Measurements from ENCODE around the gene COG2.
"Not testable (repeated sequence)": the region's sequence is repeated elsewhere in the genome, so short reads cannot be mapped to it uniquely, and the experiment has no call there.

COG2 gene

GRCh38 chr1:230715510-230715909 lies 73.2 kb downstream of the COG2 start:
- no peak for DNase-seq (ENCODE audit: low read depth)

GRCh38 chr1:230716453-230716852 lies 74.2 kb downstream of the COG2 start:
- not testable (repeated sequence) for DNase-seq (ENCODE audit: low read depth)

DNA sequence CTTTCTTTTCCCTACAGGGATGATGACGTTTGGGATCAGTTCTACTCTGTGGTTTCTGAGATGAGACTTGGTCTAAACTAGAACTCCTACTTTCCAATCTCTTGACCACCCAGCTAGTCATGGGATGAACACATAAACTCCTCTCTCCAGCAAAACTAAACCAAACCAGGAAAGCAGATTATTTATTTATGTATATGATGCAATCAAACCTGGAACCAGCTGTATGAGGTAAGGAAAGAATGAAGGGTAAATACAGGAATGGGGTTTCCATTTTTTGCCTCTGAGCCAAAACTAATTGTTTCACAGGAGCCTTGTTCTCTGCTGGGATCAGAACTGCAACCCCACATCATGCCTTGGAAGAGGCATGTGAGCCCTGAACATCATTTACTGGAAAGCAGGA lies 75.0 kb downstream of the COG2 start:
- no peak for DNase-seq (ENCODE audit: low read depth)

DNA sequence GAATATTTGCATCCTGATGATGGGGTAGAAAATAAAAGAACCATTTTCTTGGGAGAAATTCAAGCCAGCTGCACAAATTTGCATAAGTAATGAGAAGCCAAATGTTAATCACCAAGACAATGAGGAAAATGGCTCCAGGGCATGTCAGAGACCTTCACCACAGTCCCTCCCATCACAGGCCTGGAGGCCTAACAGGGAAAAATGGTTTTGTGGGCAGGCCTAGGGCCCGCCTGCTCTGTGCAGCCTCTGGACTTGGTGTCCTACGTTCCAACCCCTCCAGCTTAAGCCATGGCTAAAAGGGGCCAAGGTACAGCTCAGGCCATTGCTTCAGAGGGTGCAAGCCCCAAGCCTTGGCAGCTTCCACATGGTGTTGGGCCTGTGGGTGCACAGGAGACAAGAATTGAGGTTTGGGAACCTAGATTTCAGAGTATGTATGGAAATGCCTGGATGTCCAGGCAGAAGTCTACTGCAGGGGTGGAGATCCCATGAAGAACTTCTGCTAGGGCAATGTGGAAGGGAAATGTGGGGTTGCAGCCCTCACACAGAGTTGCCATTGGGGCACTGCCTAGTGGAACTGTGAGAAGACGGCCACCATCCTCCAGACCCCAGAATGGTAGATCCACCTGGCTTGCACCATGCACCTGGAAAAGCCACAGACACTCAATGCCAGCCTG lies 79.7 kb downstream of the COG2 start:
- not testable (repeated sequence) for DNase-seq (ENCODE audit: low read depth)

- no peak for DNase-seq (ENCODE audit: low read depth)
Measured at GRCh38 chr1:230725256-230726012, 83.2 kb downstream of the COG2 start.

DNA sequence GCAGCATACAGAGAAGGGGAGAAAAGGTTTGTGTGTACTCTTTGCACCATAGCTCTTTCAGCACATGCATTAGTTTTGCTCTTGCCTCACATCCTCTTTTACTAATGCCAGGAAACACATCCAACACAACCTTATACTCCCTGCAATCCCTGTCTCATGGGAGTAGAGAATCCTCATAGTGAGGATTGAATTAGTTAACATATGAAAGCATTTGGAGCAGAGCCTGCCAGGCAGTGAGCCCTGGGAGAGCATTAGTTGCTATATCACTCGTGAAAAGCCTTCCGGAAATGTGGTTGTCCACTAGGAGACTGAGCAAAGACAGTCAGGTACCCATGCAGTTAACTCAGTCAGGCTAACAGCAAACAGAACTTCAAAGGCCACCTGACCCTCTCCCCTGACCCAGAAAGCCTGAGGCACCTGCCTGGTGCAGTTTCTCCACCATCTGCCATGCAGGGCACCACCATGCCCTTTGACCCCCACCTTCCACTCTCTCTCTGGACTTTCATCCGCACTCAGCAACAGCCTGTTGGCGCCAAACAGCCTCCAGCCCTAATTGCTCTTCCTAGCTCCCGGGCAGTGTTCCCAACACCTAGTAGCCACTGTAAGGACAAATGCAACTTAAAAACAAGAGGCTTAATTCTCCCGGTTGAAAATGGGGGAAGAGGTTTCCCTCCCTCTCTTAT lies 86.6 kb downstream of the COG2 start:
- no peak for DNase-seq (ENCODE audit: low read depth)

- DNase-seq (ENCODE audit: low read depth): no peak
Measured at GRCh38 chr1:230730977-230731376, 88.7 kb downstream of the COG2 start.

DNA sequence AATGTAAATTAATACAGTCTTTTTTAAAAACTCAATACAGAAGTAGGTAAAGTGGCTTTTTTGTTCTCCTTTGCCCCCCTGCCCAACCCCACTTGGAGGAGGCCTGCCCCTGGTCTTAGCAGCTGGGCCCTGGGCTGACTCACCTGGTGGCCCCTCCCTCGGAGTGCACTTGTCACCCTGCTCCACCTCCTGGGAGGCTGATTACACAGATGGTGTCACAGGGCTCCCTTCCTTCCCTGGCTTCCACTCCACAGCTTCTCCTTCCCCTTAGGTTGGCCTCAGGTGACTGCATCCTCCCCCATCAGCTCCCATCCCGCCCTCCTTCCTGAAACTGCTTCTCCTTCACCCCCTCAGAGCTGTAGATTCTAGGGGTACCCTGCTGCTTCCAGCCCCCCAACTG lies 93.2 kb downstream of the COG2 start:
- no peak for DNase-seq (ENCODE audit: low read depth)

DNA sequence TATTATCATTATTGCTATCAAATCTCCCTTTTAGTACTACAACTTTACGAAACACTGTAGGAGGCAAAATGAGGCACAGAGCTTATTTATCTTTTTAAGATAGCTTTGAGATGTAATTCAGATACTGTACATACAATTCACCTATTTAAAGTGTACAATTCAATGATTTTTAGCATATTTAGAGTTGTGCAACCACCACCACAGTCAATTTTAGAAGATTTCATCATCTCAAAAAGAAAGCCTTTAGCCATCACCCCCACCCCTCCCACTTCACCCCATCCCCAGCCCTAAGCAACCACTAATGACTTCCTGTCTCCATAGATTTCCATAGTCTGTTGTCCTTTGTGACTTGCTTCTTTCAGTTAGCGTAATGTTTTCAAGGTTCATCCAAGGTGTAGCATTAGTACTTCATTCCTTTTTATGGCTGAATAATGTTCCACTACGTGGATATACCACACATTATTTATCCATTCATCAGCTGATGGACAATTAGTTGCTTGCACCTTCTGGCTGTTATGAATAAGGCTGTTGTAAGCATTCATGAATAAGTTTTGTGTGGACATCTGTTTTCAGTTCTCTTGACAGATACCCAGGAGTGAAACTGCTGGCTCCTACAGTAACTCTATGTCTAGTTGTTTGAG lies 95.5 kb downstream of the COG2 start:
- DNase-seq (ENCODE audit: low read depth): no peak

GRCh38 chr1:230739564-230740290 lies 97.4 kb downstream of the COG2 start:
- no peak for DNase-seq (ENCODE audit: low read depth)

Measured in stromal cell of bone marrow (primary cell).